ENCODE measurements around the gene KRT4.

The KRT4 gene

GRCh38 chr12:52821826-52822660 is 8.1 kb upstream of the KRT4 start:
- Mint-ChIP-seq H3K4me3 (no peak overlapping the region), H3K4me1 (peaks cover 34% of the 10 kb centered on the region), H3K27me3 (ENCODE audit: low read depth) (peaks cover 9% of the 10 kb centered on the region), H3K36me3 (ENCODE audit: low read depth) (no peaks in the 10 kb centered on the region), H3K27ac (no peak overlapping the region), H3K9me3 (no peaks in the 10 kb centered on the region)
- TF ChIP-seq CTCF (IDR thresholded peaks at IDR 0.05; ENCODE audit: unreplicated experiment in 3 of 3), result no peak

- H3K27ac Mint-ChIP-seq, result no peak overlapping the region
- peaks cover 9% of the 10 kb centered on the region for H3K27me3 Mint-ChIP-seq (ENCODE audit: low read depth)
- peaks cover 34% of the 10 kb centered on the region for H3K4me1 Mint-ChIP-seq
- no peak overlapping the region for H3K4me3 Mint-ChIP-seq
- no peaks in the 10 kb centered on the region for H3K9me3 Mint-ChIP-seq
- no peaks in the 10 kb centered on the region for H3K36me3 Mint-ChIP-seq (ENCODE audit: low read depth)
- TF ChIP-seq CTCF (IDR thresholded peaks at IDR 0.05; ENCODE audit: unreplicated experiment in 3 of 3), result no peak
Measured at GRCh38 chr12:52821071-52821730, 7.3 kb upstream of the KRT4 start.

- no peak for TF ChIP-seq CTCF (IDR thresholded peaks at IDR 0.05; ENCODE audit: unreplicated experiment in 3 of 3)
- Mint-ChIP-seq H3K36me3 (ENCODE audit: low read depth) (no peaks in the 10 kb centered on the region), H3K4me1 (peaks cover 34% of the 10 kb centered on the region)
Measured at GRCh38 chr12:52820521-52820920, 6.6 kb upstream of the KRT4 start.

GRCh38 chr12:52819731-52820510 is 6.0 kb upstream of the KRT4 start:
- Mint-ChIP-seq H3K36me3 (ENCODE audit: low read depth) (no peaks in the 10 kb centered on the region), H3K27ac (peak overlapping the region in 1 of 3 experiments; percentile 12), H3K4me1 (peaks cover 34% of the 10 kb centered on the region), H3K27me3 (ENCODE audit: low read depth) (peaks cover 12% of the 10 kb centered on the region), H3K4me3 (no peak overlapping the region), H3K9me3 (no peaks in the 10 kb centered on the region)
- TF ChIP-seq CTCF (IDR thresholded peaks at IDR 0.05; ENCODE audit: unreplicated experiment in 3 of 3), result no peak

More at GRCh38 chr12:52820521-52820920, 6.6 kb upstream of the KRT4 start:
- Mint-ChIP-seq H3K4me3 (no peak overlapping the region), H3K27me3 (ENCODE audit: low read depth) (peaks cover 10% of the 10 kb centered on the region), H3K27ac (peak overlapping the region in 1 of 3 experiments; percentile 12), H3K9me3 (no peaks in the 10 kb centered on the region)

GRCh38 chr12:52818887-52819420 is 5.0 kb upstream of the KRT4 start:
- Mint-ChIP-seq H3K27me3 (ENCODE audit: low read depth) (peaks cover 12% of the 10 kb centered on the region), H3K36me3 (ENCODE audit: low read depth) (no peaks in the 10 kb centered on the region), H3K27ac (no peak overlapping the region), H3K4me3 (no peak overlapping the region), H3K4me1 (peaks cover 40% of the 10 kb centered on the region), H3K9me3 (no peaks in the 10 kb centered on the region)
- no peak for TF ChIP-seq CTCF (IDR thresholded peaks at IDR 0.05; ENCODE audit: unreplicated experiment in 3 of 3)
